Myocyte (in vitro differentiated cells): ENCODE measurements around the gene FLAD1. TPM values are rescaled to one million over a fixed set of nuclear protein-coding genes. Genes with fewer than 3 reads are reported as not detected.

Experiments used
- DNase-seq: peaks from one replicate; pipeline ENCODE4 v3.0.0-alpha.2; 2012; ENCODE audit warnings: low read depth
- total RNA-seq: library from RNA; depleted of rRNA; stranded (reverse); fragments of >200 nt; gene quantifications from 2 replicates; pipeline ENCODE4 v1.2.3, GENCODE V29; 2014

FLAD1 gene
- total RNA-seq, 1 donor from 2014 or later = 27.2 TPM

- no peak for DNase-seq
Observed at GRCh38 chr1:154988058-154988954, 5.2 kb downstream of the FLAD1 start.

- DNase-seq = no peak
Observed at GRCh38 chr1:154989195-154989860, 6.2 kb downstream of the FLAD1 start.

- no peak for DNase-seq
Observed at GRCh38 chr1:154990276-154990675, 7.1 kb downstream of the FLAD1 start.

- no peak for DNase-seq
Observed at GRCh38 chr1:154992721-154993571, 9.8 kb downstream of the FLAD1 start.

- no peak for DNase-seq
Observed at GRCh38 chr1:154993572-154994268, 10.6 kb downstream of the FLAD1 start, which contains the start of gene LENEP. LENEP (plus strand) TSS chr1:154993586; CDS start chr1:154993608, 22 bp downstream.

GRCh38 chr1:154994269-154994587 is 11.1 kb downstream of the FLAD1 start:
- DNase-seq = no peak

GRCh38 chr1:154994591-154994990 is 11.4 kb downstream of the FLAD1 start:
- DNase-seq = no peak

- peak; percentile 74 for DNase-seq
Observed at GRCh38 chr1:154995301-154995983, 12.3 kb downstream of the FLAD1 start.

GRCh38 chr1:154996966-154997701 is 14.0 kb downstream of the FLAD1 start:
- DNase-seq = no peak

- DNase-seq = no peak
Observed at GRCh38 chr1:154998201-154998780, 15.1 kb downstream of the FLAD1 start.

- peak; percentile 71 for DNase-seq
Observed at GRCh38 chr1:154998818-154999570, 15.8 kb downstream of the FLAD1 start.

GRCh38 chr1:154999571-155000410 is 16.6 kb downstream of the FLAD1 start:
- DNase-seq = no peak

- DNase-seq = no peak
Observed at GRCh38 chr1:155000411-155000725, 17.2 kb downstream of the FLAD1 start.

- peak; percentile 94 for DNase-seq
Observed at GRCh38 chr1:155000726-155001424, 17.7 kb downstream of the FLAD1 start.

- no peak for DNase-seq
Observed at GRCh38 chr1:155001425-155001674, 18.2 kb downstream of the FLAD1 start.

- peak; percentile 100 for DNase-seq
Observed at GRCh38 chr1:155001675-155002463, 18.7 kb downstream of the FLAD1 start.
